HUDEP-2 (cell line): Measurements from ENCODE around the gene CPEB4.

Experiments
- DNase-seq, 76 experiments: peaks; one replicate each; lab custom pipeline; 2025; ENCODE audit not compliant: unreplicated experiment in 76 of 76; lab: John Stamatoyannopoulos, UW

Gene CPEB4

DNA sequence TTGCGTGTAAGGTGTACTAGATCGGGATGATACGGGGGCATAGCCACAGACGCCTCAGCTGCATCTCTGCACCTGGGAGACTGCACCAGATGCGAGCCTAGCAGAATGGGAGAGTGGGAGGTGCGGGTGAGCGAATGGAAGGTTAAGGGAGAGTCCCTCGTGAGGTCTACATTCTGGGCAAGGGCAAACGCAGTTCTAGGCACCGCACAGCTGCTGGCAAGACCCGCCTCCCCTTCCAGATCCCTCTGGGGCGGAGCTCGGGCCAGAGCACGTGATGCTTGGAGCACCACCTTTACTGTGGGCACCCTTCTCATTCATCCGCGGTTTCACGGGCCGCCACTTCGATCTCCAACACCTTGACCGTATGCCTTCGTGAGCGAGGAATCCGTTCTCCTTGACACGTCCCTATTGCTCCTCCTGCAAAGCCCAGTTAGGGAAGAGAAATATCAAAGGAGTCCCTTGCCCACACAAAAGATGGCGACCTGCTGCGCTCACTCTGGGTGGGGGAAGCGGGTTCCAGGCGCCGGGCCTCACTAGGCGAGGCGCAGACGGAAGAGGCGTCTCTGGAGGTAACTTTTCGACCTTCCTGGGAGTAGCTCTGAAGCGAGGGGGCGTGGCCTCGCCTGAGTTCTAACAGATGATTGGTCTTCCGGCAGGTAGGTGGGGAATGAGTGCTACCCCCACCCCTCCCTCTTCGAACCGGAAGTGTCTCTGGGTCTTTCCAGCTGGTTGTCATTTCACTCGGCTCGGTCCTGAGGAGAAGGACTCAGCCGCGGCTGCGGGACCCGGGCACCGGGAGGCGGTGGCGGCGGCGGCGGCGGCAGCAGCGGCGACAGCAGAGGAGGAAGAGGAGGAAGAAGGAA lies at the start of gene CPEB4:
Gene CPEB4 (plus strand): TSS at position 740 of the 863 bp plus-strand sequence. CDS start 1,385 bp downstream, outside the sequence.
- peak; percentile 87 to 99 (median 96) for DNase-seq

DNA sequence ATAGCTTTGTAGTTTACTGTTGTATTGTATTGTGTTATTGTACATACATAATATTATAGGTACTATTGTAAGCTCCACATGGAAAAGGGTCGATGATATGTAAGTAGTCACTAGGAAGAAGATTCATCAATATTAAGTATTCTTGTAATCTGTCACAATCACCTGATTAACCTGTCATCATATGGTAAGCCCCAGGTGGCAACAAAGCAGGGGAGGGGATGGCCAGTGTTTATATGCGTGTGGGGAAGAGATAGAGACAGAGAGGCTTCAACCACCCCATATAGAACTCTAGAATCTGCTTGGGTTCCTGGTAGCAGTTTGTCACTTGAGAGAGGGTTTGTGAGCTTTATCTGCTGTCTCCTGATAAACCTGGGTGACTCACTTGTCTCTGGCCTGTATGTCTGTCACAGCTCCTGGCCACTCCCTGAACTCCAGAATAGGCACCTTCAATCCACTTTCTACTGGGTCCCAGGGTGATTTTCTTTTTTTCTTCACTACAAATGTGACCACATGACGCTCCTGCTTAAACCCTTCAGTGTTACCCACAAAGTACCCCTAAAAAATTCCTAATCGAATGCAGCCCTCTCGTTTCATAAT lies 48.9 kb upstream of the CPEB4 start:
- DNase-seq = peak in 73 of 76 experiments; percentile 31 to 94 (median 78)

DNA sequence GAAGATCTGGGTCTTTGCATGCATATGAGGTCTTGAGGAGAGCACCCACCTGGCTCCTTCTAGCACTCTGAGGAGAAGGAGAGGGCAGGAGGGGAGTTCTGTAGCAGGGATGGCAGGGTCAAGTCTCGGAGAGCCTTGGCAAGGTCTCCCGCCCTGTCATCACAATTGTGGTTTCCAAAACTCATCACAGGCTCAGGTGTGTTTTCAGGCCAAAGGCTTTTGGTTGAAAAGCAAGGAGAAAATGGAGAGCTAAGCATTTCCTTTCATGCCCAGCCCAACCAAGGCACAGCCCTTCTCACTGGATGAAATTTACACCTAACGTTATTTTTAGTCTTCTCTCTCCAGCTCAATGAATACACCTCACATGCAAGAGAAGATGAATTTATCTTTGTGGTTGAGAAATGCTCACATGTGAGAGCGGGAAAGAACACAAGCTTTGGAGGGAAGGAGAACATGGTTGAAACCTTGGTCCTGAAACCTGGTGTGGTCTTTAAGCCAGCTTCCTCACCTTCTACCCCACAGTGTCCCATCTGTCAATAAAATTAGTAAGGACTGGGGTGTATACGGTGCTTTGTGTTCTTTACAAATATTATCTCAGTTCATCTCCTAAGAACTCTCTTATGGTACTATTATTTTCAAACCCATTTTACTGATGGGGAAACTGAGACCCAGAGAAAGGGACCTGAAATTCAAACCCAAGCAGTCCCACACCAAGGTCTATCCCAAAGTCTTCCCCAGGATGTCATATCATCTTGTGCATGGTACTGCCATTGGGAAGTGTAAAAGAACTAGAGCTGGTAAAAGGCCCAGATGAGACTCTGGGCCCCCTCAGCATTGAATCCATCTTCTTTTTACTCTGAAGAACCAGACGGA lies 47.8 kb upstream of the CPEB4 start:
- no peak for DNase-seq

DNA sequence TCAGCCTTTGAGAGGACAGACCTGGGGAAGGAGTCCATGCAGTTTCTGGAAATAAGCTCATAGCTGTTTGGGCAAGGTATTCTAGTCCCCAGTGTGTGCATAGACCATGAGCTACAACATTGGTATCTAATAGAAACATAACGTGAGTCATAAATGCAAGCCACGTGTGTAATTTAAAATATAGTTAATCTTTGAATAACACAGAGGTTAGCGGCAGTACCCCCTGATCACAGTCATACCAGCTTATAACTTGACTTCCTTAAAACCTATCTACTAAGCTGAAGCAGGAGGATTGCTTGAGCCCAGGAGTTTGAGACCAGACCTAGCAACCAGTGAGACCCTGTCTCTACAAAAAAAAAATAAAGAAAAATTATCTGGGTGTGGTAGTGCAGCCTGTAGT lies 46.4 kb upstream of the CPEB4 start:
- DNase-seq = no peak

DNA sequence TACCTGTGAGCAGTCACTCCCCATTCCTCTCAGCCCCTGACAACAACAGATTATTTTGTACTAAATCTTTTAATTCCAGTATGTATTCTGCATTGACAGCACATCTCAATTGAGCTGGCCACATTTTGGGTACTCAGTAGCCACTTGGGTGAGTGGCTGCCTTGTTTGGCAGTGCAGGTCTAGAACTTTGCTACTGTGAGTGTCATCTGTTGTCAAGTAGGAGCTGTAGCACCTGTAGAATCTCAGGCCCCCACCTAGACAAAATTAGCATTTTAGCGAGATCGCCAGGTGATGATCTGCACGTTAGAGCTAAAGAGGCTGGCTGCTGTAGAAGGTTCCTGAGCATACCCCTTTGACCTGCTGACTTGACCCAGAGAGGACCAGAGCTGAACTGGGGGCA lies 44.4 kb upstream of the CPEB4 start:
- DNase-seq = no peak

DNA sequence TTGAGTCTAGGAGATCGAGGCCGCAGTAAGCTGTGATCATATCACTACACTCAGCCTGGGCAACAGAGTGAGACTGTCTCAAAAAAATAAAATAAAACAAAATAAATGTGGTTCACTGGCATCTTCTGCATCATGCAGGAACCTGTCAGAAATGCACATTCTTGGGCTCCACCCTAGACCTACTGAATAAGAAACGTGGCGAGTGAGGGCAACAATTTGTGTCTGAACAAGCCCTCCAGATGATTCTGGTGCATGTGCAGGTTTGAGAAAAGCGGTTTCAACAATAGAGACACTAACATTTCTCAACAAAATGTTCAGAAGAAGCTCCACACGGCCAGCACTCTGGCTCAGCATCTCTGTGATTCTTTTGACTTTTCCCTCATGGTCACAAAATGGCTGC lies 42.8 kb upstream of the CPEB4 start:
- no peak for DNase-seq

DNA sequence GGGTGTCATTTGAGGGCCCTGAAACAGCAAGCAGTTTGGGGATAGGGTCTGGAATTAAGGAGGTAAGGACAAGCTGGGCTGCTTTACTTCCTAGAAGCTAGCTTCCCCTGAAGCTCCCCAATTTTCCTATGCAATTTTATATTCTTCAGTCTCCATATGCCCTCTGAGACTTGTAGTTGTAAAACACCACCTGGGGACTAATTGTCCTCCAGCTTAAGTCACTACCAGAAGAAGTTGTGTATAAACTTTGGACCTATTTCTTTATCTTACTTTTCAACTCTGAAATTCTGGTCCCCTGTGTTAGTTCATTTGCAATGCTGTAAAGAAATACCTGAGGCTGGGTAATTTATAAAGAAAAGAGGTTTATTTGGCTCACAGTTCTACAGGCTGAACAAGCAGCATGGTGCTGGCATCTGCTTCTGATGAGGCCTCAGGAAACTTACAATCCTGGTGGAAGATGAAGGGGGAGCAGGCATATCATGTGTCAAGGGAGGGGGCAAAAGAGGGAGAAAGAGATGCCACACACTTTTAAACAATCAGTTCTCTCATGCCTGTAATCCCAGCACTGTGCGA lies 41.1 kb upstream of the CPEB4 start:
- DNase-seq = no peak

DNA sequence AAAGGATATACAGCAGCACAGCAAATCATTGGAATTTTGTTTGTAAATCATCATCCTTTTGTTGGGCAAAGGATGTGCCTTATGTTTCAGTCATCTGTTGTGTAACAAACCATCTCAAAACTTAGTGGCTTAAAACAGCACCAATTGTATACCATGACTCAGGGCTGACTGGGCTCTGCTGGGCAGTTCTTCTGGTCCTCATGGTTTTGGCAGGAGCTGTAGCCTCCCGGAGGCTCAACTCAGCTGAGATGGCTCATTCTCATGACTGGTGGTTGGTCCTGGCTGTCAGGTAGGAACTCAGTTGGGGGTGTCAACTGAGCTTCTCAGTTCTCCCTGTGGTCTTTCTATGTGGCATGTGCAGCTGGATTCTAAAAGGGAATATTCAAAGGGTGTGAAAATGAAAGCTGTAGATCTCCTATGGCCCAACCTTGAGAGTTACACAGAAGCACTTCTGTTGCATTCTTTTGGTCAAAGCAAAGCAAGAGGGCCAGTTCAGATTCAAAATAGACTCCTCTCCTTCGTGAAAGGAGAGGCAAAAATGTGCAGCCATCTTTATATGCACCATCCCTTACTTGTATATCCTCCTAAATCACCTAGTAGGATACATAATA lies 39.1 kb upstream of the CPEB4 start:
- no peak for DNase-seq

DNA sequence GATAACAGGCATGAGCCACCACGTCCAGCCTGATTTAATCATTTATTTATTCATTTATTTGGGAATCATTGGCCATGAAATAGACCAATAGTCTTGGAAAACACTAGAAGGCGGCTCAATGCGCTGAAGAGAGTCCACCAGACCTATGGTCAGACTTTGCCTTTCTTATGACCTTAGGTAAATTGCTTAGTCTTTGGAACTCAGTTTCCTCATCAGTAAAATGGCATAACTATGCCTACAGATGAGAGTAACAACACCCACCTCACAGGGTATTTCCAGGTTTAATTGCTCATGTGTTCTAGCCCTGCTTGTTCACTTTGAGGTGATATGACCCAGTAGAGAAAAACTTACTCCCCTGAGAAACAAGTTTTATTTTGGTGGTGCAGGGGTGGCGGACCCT lies 38.2 kb upstream of the CPEB4 start:
- no peak for DNase-seq

DNA sequence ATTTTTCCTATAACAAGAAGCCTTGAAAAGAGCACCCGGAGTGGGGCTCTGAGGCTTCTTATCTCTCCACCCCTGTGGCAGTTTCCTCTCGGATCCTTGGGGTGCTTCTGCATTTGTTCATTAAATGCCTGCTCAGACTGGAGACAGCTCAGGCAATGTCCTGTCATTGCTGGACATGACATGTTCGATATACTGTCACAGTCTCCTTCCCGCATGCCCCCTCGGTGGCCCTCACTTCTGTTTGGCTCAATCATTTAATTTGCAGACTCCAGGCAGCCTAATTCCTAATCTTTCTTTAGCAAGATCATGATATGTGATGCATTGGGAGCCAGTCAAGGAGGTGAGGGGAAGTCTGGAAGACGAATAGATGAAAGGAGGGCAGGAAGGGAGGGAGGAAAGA lies 37.5 kb upstream of the CPEB4 start:
- DNase-seq = peak in 11 of 76 experiments; percentile 7 to 48 (median 21)

DNA sequence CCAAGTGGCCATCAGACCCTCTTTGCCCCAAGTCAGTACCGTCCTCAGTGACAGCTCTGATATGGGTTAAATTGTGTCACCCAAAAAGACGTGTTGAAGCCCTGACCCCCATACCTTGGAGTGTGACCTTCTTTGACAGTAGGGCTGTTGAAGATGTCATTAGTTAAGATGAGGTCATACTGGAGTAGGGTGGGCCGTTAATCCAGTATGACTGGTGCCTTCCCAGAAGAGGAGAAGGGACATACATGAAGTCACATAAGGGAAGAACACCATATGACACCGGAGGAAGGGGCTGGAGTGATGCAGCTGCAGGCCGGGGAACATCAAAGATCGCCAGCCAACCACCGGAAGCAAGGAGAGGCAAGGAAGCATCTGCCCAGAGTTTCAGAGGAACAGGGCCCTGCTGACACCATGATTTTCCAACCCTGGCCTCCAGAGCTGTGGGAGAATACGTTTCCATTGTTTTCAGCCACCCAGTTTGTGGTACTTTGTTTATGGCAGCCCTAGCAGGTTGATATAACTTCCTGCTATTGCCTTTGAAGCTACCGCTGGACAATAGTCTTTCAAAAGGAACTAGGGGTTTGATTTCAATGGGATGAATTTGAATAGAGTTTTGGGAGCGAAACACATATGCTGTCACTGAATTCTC lies 36.4 kb upstream of the CPEB4 start:
- DNase-seq = no peak

DNA sequence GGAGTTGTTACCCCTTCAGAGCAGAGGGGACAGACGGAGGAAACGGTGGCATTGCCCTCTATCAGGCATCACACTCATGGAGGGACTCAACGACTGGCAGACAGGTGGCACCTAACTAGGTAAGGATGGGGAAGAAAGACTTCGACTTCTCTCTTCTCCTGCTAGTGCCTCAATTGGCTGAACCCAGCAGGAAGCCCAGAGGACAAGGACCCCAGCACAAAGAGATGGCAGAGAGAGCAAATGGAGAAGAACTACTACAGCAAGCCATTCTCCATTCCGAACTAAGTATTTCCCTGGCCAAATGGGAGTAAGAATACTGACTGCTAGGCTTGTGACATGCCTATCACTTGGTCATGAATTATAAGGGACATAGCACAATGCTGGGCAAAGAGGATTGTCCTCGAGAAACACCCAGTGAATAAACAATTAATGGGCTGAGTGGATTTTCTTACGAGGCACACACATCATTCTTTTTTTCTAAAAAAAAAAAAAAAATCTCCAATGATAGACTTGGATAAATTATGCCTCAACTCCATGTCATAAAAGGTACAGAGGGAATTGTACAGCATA lies 35.3 kb upstream of the CPEB4 start:
- no peak for DNase-seq

DNA sequence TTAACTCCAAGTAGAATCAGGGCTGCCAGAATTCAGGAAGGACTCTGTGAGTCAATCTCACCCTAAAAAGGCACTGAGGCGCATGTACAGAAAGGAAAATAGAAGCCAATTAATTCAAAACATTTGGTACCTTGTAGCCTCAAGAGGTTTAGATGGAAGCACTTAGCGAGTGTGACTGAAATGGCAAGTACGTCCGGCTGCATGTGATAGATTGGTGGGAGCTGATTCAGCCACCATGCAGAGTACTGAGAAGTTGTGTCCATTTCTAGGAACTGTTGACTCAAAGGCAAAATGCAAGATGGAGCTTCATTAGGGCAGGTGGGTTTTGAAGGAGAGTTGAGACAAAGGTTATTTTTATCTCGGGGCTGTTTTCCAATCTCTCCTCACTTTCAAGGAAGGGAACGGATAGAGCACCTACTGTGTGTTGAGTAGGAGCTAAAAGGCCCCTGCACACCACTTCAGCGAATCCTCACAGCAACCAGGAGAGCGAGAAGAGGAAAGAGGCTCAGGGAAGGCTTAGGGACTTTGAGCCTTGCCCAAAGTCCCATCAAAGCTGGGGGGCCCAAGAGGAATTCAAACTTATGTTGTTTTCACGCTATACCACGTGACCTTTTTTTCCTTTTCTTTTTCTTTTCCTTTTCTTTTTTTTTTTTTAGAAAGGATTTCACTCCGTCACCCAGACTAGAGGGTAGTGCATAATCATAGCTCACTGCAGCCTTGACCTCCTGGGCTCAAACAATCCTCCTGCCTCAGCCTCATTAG lies 34.6 kb upstream of the CPEB4 start:
- peak in 60 of 76 experiments; percentile 12 to 83 (median 50) for DNase-seq

DNA sequence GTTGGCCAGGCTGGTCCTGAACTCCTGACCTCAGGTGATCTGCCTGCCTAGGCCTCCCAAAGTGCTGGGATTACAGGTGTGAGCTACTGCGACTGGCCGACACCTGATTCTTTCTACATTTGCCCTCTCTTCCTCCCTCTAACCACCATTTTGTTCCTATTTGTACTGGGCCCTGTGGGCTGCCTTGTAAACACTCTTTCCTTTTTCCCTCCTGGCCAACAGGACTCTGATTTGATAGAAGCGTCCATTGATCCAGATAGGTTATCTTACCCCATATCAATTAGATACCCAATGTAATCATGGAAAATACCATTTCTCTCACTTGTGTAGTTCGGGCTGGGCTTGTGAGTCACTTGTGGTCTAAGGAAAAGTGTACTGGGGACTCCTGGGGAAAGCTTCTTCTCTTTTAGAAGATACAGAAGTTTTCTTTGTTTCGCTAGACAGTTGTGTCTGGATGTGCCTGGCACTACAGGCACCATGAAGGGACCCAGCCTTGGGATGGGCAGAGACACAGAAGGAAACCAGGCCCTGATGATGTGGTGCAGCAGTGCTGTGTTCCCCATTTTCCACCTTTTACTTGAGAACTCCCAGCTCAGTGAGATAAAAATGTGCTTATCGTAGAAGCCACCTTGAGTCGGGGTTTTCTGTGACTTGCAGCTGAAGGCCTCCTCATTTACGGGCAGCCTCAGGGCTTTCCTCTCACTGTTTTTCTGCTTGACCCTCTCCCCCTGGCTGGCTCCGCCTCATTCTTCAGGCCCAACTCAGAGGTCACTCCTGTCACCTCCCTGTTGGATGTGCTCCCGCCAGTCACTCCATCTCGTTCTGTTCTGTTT lies 32.8 kb upstream of the CPEB4 start:
- DNase-seq = peak in 75 of 76 experiments; percentile 42 to 92 (median 79)

DNA sequence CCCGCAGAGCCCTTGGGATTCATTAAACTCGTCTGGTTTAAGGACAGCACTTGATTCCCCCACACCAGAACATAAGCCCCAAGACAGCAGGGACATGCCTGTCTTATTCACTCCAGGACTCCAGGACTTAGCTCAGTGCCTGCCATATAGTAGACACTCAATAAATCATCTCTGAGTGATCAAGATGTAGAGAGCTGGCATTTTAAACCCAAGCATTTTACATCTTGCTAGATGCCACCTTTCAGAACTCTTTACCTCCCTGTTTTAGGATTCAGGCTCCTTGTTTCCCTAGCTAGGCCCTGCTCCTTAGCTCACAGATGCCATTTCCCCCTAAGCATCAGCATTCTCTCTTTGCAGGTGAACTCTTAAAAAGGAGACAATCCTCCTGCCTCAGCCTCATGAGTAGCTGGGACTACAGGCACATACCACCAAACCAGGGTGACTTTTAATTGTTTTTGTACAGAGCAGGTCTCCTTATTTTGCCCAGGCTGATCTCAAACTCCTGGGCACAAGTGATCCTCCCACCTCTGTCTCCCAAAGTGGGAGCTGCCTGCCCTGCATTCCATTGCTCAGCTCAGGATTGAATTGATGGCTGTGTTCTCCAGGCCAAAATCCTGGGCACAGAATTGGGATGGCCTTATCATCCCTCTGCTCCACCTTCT lies 32.0 kb upstream of the CPEB4 start:
- peak in 1 of 76 experiments; percentile 41 for DNase-seq

DNA sequence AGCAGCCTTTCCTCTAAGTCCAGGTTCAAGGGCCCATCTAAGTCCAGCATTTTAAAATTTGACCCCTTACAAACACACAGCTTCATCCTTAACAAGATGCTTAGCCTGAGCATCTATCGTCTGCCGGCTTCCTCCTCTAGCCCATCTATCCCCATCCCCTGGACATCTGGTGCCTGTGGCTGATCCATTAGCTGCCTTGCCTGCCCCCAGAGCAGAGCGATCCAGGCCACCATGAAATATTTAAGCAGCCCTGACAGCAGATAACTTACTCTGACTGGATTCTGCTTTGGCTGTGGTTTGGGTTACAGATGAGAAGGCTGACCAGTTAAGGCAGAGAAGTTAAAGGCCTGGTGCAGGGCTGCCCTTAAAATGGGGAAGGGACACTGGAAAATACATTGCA lies 30.9 kb upstream of the CPEB4 start:
- no peak for DNase-seq

DNA sequence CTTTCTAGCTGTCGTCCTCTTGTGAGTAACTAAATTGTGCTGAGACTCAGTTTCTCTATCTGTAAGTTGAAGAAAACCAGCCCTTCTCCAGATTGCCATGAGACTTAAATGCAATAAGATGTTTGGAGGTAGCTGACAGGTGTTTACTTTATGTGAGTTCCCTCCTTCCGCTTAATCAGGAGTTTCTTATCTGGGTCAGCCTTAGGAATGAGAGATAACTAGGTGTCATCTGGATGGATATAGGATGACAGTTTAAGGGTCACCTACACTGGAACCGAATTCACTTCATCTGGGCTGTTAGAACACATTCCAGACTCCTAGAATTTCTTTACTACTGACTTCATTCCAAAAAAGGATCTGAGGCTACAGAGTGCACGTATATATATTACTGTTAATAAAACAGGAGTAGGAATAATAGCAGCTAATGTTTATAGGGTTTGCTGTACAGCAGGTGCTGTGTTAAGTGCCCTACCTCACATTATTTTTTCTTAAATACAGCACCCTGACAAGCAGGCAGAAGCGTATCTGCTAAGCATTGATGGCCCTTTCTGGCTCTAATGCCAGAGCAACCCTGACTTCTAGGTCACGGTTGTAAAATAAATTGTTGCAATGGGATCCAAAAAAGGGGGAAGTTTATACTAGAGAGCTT lies 30.0 kb upstream of the CPEB4 start:
- DNase-seq = no peak
